H1 (cell line): ENCODE results near the gene AOAH. TPM values are rescaled to one million over a fixed set of nuclear protein-coding genes. Genes with fewer than 3 reads are reported as not detected.

ENCODE experiments used
- CTCF ChIA-PET: fragments of 300-600 bp; sonication (Branson Sonifier 250); formaldehyde crosslinking; loops from one replicate; lab custom pipeline; 2021; ENCODE audit not compliant: partially characterized antibody; lab: Charles Lee
- POLR2A ChIA-PET: fragments of 300-600 bp; sonication (Branson Sonifier 250); formaldehyde crosslinking; loops from one replicate; lab custom pipeline; 2021; ENCODE audit warnings: inconsistent platforms; ENCODE audit not compliant: partially characterized antibody; lab: Charles Lee
- DNase-seq, 2 experiments: peaks; one replicate each; pipeline versions ENCODE4 v3.0.0 to v3.0.0-alpha.2; 2010 to 2022; ENCODE audit warnings: low spot score in 2 of 2, low read depth in 1 of 2, mixed read lengths in 1 of 2
- FAIRE-seq: peaks from 2 replicates; lab custom pipeline; 2011; peaks lifted over from hg19 to GRCh38; lab: Jason Lieb, UNC
- H2AFZ ChIP-seq: 2 replicates; pipeline ENCODE4 v1.8.1; 2012; ENCODE audit warnings: low read length, inconsistent platforms
- H2AK5ac ChIP-seq: 2 replicates; pipeline ENCODE4 v1.6.1; 2013; ENCODE audit warnings: low read depth, low read length
- H2BK120ac ChIP-seq: replicated peaks from 2 replicates; pipeline ENCODE3; 2013; ENCODE audit warnings: low read depth, low read length, inconsistent platforms
- H2BK12ac ChIP-seq: 2 replicates; pipeline ENCODE4 v1.6.1; 2013; ENCODE audit warnings: low read depth, low read length
- H2BK15ac ChIP-seq: 2 replicates; pipeline ENCODE4 v1.6.1; 2013; ENCODE audit warnings: low read length
- H2BK20ac ChIP-seq: 2 replicates; pipeline ENCODE4 v1.6.1; 2013; ENCODE audit warnings: low read length
- H2BK5ac ChIP-seq: 2 replicates; pipeline ENCODE4 v1.6.1; 2013; ENCODE audit warnings: low read depth, low read length
- H3K14ac ChIP-seq: 2 replicates; pipeline ENCODE4 v1.6.1; 2013; ENCODE audit warnings: inconsistent platforms; ENCODE audit not compliant: insufficient read length
- H3K18ac ChIP-seq: 2 replicates; pipeline ENCODE4 v1.6.1; 2013; ENCODE audit warnings: low read length; ENCODE audit errors: extremely low read depth
- H3K23ac ChIP-seq: 2 replicates; pipeline ENCODE4 v1.6.1; 2013; ENCODE audit warnings: inconsistent platforms; ENCODE audit not compliant: insufficient read length
- H3K23me2 ChIP-seq: 2 replicates; pipeline ENCODE4 v1.6.1; 2013; ENCODE audit warnings: low read depth, low read length
- H3K27ac ChIP-seq: 2 replicates; pipeline ENCODE4 v1.6.1; 2011; ENCODE audit warnings: low read depth, low read length, inconsistent platforms
- H3K27me3 ChIP-seq, 4 experiments: replicated peaks in 1 of 4; 1 replicate in 1 of 4; 2 replicates in 3 of 4; pipeline versions ENCODE4 v1.6.1 to v1.8.1; 2011 to 2013; ENCODE audit warnings: low read length in 3 of 4, mild to moderate bottlenecking in 3 of 4, inconsistent platforms in 2 of 4, mixed read lengths in 2 of 4, moderate library complexity in 1 of 4; ENCODE audit not compliant: control insufficient read depth in 3 of 4, insufficient read depth in 3 of 4; ENCODE audit errors: extremely low read depth in 1 of 4
- H3K36me3 ChIP-seq, 4 experiments: 2 replicates each; pipeline versions ENCODE4 v1.6.1 to v1.8.1; 2011 to 2013; ENCODE audit warnings: mild to moderate bottlenecking in 4 of 4, low read length in 3 of 4, moderate library complexity in 2 of 4, control low read depth in 1 of 4, inconsistent platforms in 1 of 4; ENCODE audit not compliant: insufficient read depth in 4 of 4, control insufficient read depth in 2 of 4
- H3K4ac ChIP-seq: replicated peaks from 2 replicates; pipeline ENCODE3; 2013; ENCODE audit warnings: low read length, low read depth, mixed read lengths, inconsistent platforms; ENCODE audit not compliant: insufficient read length
- H3K4me1 ChIP-seq, 4 experiments: replicated peaks in 1 of 4; 1 replicate in 1 of 4; 2 replicates in 3 of 4; pipeline versions ENCODE4 v1.6.1 to v1.8.1; 2011 to 2013; ENCODE audit warnings: low read length in 3 of 4, inconsistent platforms in 2 of 4, mixed read lengths in 1 of 4; ENCODE audit not compliant: insufficient read depth in 4 of 4, control insufficient read depth in 3 of 4
- H3K4me2 ChIP-seq, 2 experiments: 2 replicates each; pipeline versions ENCODE4 v1.6.1 to v1.8.1; 2011 to 2013; ENCODE audit warnings: low read depth in 2 of 2, low read length in 2 of 2, control low read depth in 1 of 2, inconsistent platforms in 1 of 2, mild to moderate bottlenecking in 1 of 2; ENCODE audit not compliant: insufficient read depth in 1 of 2
- H3K4me3 ChIP-seq, 4 experiments: fragments of 200-600, 300-600 bp in 1 of 4; sonication (generic), shearing (Covaris generic), sonication (Bioruptor Twin) in 1 of 4; 2 replicates each; pipeline versions ENCODE4 v1.5.1 to v1.8.1; 2011 to 2016; ENCODE audit warnings: low read length in 4 of 4, low read depth in 3 of 4, control low read depth in 2 of 4, inconsistent platforms in 2 of 4, mild to moderate bottlenecking in 2 of 4, mixed read lengths in 1 of 4, moderate library complexity in 1 of 4; ENCODE audit not compliant: insufficient read depth in 2 of 4; ENCODE audit errors: extremely low read depth in 1 of 4
- H3K56ac ChIP-seq: replicated peaks from 2 replicates; pipeline ENCODE3; 2013; ENCODE audit warnings: low read depth, mild to moderate bottlenecking, mixed read lengths, low read length, inconsistent platforms; ENCODE audit not compliant: insufficient read length
- H3K79me1 ChIP-seq: 2 replicates; pipeline ENCODE4 v1.6.1; 2013; ENCODE audit warnings: low read depth, low read length, control low read depth
- H3K79me2 ChIP-seq, 2 experiments: 2 replicates each; pipeline versions ENCODE4 v1.6.1 to v1.8.1; 2012 to 2013; ENCODE audit warnings: low read length in 2 of 2, mild to moderate bottlenecking in 2 of 2, inconsistent platforms in 1 of 2; ENCODE audit not compliant: insufficient read depth in 2 of 2, control insufficient read depth in 1 of 2
- H3K9ac ChIP-seq, 4 experiments: replicated peaks in 1 of 4; 1 replicate in 1 of 4; 2 replicates in 3 of 4; pipeline versions ENCODE4 v1.6.1 to v1.8.1; 2011 to 2013; ENCODE audit warnings: low read depth in 3 of 4, low read length in 3 of 4, control low read depth in 2 of 4, mild to moderate bottlenecking in 2 of 4, moderate library complexity in 2 of 4, inconsistent platforms in 1 of 4; ENCODE audit errors: extremely low read depth in 1 of 4
- H3K9me3 ChIP-seq, 2 experiments: 2 replicates each; pipeline versions ENCODE4 v1.6.1 to v1.8.1; 2012 to 2013; ENCODE audit warnings: mild to moderate bottlenecking in 2 of 2, moderate library complexity in 2 of 2, control low read depth in 1 of 2, inconsistent platforms in 1 of 2, low read depth in 1 of 2, low read length in 1 of 2, mixed read lengths in 1 of 2; ENCODE audit not compliant: insufficient read depth in 2 of 2
- H4K20me1 ChIP-seq, 2 experiments: replicated peaks in 1 of 2; 2 replicates each; pipeline versions ENCODE3 to v1.8.1; 2011 to 2013; ENCODE audit warnings: inconsistent platforms in 2 of 2, low read length in 2 of 2, mild to moderate bottlenecking in 1 of 2; ENCODE audit not compliant: insufficient read depth in 2 of 2, control insufficient read depth in 1 of 2
- H4K5ac ChIP-seq: 2 replicates; pipeline ENCODE4 v1.6.1; 2013; ENCODE audit warnings: low read length, low read depth, mixed read lengths, inconsistent platforms; ENCODE audit not compliant: insufficient read length
- H4K8ac ChIP-seq: 2 replicates; pipeline ENCODE4 v1.8.0; 2013; ENCODE audit warnings: mild to moderate bottlenecking, moderate library complexity, low read length, inconsistent platforms; ENCODE audit not compliant: insufficient read depth; ENCODE audit errors: extremely low read depth
- H4K91ac ChIP-seq: replicated peaks from 2 replicates; pipeline ENCODE3; 2013; ENCODE audit warnings: low read length, mixed read lengths, inconsistent platforms; ENCODE audit not compliant: insufficient read length
- ASH2L ChIP-seq: fragments of 200-600, 300-600 bp; sonication (generic); IDR thresholded peaks from one replicate; pipeline ENCODE4 v1.7.1; 2017; ENCODE audit warnings: low read length
- CBX5 ChIP-seq: fragments of 300-800, 300-1000 bp; sonication (generic); IDR thresholded peaks from 2 replicates; pipeline ENCODE4 v1.7.1; 2016; ENCODE audit warnings: antibody characterized with exemption, low read length, low read depth
- EP300 ChIP-seq, 2 experiments: IDR thresholded peaks; 1 replicate in 1 of 2; 2 replicates in 1 of 2; pipeline ENCODE4 v1.6.1; 2011 to 2012; ENCODE audit warnings: low read depth in 2 of 2, low read length in 2 of 2, mild to moderate bottlenecking in 2 of 2, borderline replicate concordance in 1 of 2, inconsistent platforms in 1 of 2, moderate library complexity in 1 of 2
- GTF2F1 ChIP-seq: IDR thresholded peaks from 2 replicates; pipeline ENCODE4 v1.6.1; 2012; ENCODE audit warnings: low read depth, low read length, improper control_type of control experiment, borderline replicate concordance
- KDM5A ChIP-seq: fragments of 200-600 bp; IDR thresholded peaks from 2 replicates; pipeline ENCODE4 v1.7.1; 2012; ENCODE audit warnings: mild to moderate bottlenecking, low read length, inconsistent platforms, mixed read lengths
- MAFK ChIP-seq: IDR thresholded peaks from 2 replicates; pipeline ENCODE4 v1.6.1; 2012; ENCODE audit warnings: low read depth, mild to moderate bottlenecking, improper control_type of control experiment, low read length
- PHF8 ChIP-seq: fragments of 200-600 bp; sonication (generic); conservative IDR thresholded peaks from 2 replicates; pipeline ENCODE4 v1.7.1; 2012; ENCODE audit warnings: low read depth, mild to moderate bottlenecking, inconsistent platforms, low read length, moderate library complexity
- POLR2A ChIP-seq, 2 experiments: IDR thresholded peaks; 1 replicate in 1 of 2; 2 replicates in 1 of 2; pipeline ENCODE4 v1.6.1; 2011; ENCODE audit warnings: low read depth in 2 of 2, low read length in 2 of 2, mild to moderate bottlenecking in 2 of 2; ENCODE audit errors: control extremely low read depth in 1 of 2
- POLR2AphosphoS5 ChIP-seq: IDR thresholded peaks from 2 replicates; pipeline ENCODE4 v1.6.1; 2011; ENCODE audit warnings: low read depth, low read length
- RNF2 ChIP-seq: fragments of 200-900, 300-1000 bp; sonication (generic); IDR thresholded peaks from 2 replicates; pipeline ENCODE4 v1.7.1; 2016; ENCODE audit warnings: borderline replicate concordance, low read depth, mild to moderate bottlenecking, antibody characterized with exemption, low read length; ENCODE audit not compliant: poor library complexity, severe bottlenecking; ENCODE audit errors: missing control alignments
- SP1 ChIP-seq: IDR thresholded peaks from 2 replicates; pipeline ENCODE4 v1.6.1; 2011; ENCODE audit warnings: low read depth, low read length
- SP4 ChIP-seq: IDR thresholded peaks from 2 replicates; pipeline ENCODE4 v1.6.1; 2012; ENCODE audit warnings: low read length, inconsistent platforms
- TBP ChIP-seq: IDR thresholded peaks from 2 replicates; pipeline ENCODE4 v1.6.1; 2011; ENCODE audit warnings: low read depth, low read length, improper control_type of control experiment
- WGBS, 2 experiments: shearing (Covaris generic) in 1 of 2; methylation state at CpG; one replicate each; pipeline versions ENCODE4 v1.1.6 to v1.1.7; 2013 to 2015; ENCODE audit warnings: low lambda C conversion rate in 2 of 2, mixed read lengths in 2 of 2, inconsistent platforms in 1 of 2, low coverage in 1 of 2, missing lambda C conversion rate in 1 of 2; ENCODE audit not compliant: insufficient replicate concordance in 2 of 2, insufficient coverage in 1 of 2, insufficient read length in 1 of 2; ENCODE audit errors: extremely low coverage in 1 of 2, missing lambda C conversion rate in 1 of 2; 5-methylcytosine and 5-hydroxymethylcytosine counted together
- polyA plus RNA-seq, 7 experiments: library from polyadenylated mRNA; depleted of rRNA in 3 of 7; stranded (reverse) in 5 of 7; unstranded in 2 of 7; fragments of >200 nt in 5 of 7; fragments of 200-250 nt in 2 of 7; gene quantifications; 1 replicate in 5 of 7; 2 replicates in 1 of 7; 4 replicates in 1 of 7; pipeline versions ENCODE4 v1.2.1 to v1.2.3, GENCODE V29; 2011 to 2013; ENCODE audit warnings: missing spikeins in 2 of 7, mixed read lengths in 2 of 7
- total RNA-seq: library from RNA; stranded (reverse); fragmentation: NEBNext Ultra II Directional; extraction: Animal tissue kit (Norgen Biotek cat#: 25700); gene quantifications from 2 replicates; pipeline ENCODE4 v1.2.1, GENCODE V29; 2021

AOAH gene
- total and polyA plus RNA-seq, 2 of the 8 experiments (the other 6 are each of a cell fraction or from before 2014, with no cell fraction given): 0.08 TPM; not detected in 1

DNA sequence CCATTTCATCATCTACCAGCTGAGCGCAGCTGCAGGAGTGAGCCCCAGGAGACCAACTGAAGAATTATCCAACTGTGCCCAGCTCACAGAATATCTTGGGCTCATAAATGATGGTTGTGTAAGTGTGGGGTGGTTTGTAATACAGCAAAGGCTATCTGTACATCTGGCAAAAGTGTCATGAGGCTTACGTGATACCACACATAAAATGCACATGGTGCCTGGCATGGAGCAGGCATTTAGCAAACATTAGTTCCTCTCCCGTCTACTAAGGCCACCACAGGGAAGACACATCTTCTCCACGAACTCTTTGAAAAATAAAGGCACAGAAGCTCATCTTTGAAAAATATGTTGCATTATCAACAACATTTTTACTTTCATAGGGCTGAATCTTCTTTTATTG lies 32.3 kb downstream of the AOAH start:
- no peak overlapping the region for H3K9ac ChIP-seq
- CTCF ChIA-PET: interaction anchor here (0.7 to 1.0 kb wide), 2 partner anchors 218 to 469 kb away, joined by 3 read pairs; no protein-coding TSS in a partner anchor

More for the DNA sequence above, 32.3 kb downstream of the AOAH start:
- Histone ChIP-seq H2BK20ac (no peak overlapping the region), H3K23me2 (peaks cover 2% of the 10 kb centered on the region; the same call in 1 of the 2 replicates), H3K56ac (no peak overlapping the region), H2BK12ac (no peak overlapping the region), H2BK15ac (no peak overlapping the region), H3K27me3 (no peaks in the 10 kb centered on the region; a peak in 1 of 7 replicates), H3K79me1 (no peaks in the 10 kb centered on the region), H2AFZ (no peak overlapping the region), H4K20me1 (no peaks in the 10 kb centered on the region), H3K4me2 (no peak overlapping the region), H2BK5ac (no peak overlapping the region), H3K4me1 (no peaks in the 10 kb centered on the region), H3K18ac (no peak overlapping the region), H3K4me3 (no peak overlapping the region), H3K79me2 (no peaks in the 10 kb centered on the region), H3K27ac (no peak overlapping the region), H4K5ac (no peak overlapping the region), H3K23ac (no peak overlapping the region), H3K36me3 (no peaks in the 10 kb centered on the region), H4K91ac (no peak overlapping the region), H2BK120ac (no peak overlapping the region), H4K8ac (no peak overlapping the region), H3K14ac (no peak overlapping the region), H2AK5ac (no peak overlapping the region), H3K4ac (no peak overlapping the region), H3K9me3 (no peaks in the 10 kb centered on the region)
- 72% methylated on average over 4 of the region's 4 CpGs; no CpG with 5 or more reads in 1 of the 2 experiments for WGBS, 2 experiments
- TF ChIP-seq EP300 (IDR thresholded peaks at IDR 0.05; ENCODE audit: borderline replicate concordance in 1 of 2, low read depth in 2 of 2, low read length in 2 of 2) (no peak), RNF2 (no peak), CBX5 (no peak), GTF2F1 (no peak), KDM5A (no peak), ASH2L (no peak), POLR2AphosphoS5 (no peak), SP4 (no peak), SP1 (no peak), TBP (no peak), PHF8 (no peak), MAFK (no peak), POLR2A (IDR thresholded peaks at IDR 0.05; ENCODE audit: control extremely low read depth in 1 of 2, low read depth in 2 of 2, low read length in 2 of 2) (no peak)
- DNase-seq: no peak
- POLR2A ChIA-PET: no interaction called here
- FAIRE-seq: no peak
